ENCODE measurements around the gene ATP2A1.
"Not testable (repeated sequence)": the region's sequence is repeated elsewhere in the genome, so short reads cannot be mapped to it uniquely, and the experiment has no call there.

Gene ATP2A1

GRCh38 chr16:28912558-28912957, 34.3 kb downstream of the ATP2A1 start:
- no peak for DNase-seq

DNA sequence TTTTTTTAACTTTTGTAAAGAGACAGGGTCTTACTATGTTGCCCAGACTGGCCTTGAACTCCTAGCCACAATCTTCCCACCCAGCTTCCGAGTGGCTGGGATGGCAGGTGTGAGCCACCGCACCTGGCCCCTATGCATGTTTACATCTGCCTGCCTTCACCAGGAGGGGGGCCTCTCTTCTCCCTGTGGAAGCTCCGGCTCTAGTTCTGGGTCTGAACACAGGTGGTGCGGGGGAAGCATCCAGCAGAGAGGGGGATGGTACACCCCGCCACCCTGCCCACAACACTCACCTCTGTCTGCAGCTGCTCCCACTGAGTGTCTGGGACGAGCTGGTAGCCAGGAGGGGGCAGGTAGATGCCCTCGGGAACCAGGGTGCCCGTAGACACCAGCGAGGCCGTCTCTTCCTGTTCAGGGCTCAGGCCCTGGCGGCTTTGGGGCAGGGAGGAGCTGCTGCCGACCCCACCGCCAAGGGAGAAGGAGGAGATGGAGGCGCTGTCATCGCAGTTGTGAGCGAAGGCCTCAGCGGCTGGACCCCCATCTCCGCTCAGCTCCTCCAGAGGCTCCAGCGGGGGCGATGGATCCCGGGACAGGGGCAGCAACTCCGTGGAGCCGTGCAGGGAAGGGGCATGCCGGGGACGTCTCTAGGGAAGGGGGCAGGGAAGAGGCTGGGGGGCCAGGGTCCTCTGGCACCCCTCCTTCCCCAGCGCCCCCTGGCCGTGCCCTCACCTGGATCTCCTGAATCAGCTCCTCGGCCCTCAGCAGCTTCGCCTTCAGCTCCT, 35.8 kb downstream of the ATP2A1 start:
- DNase-seq: no peak

DNA sequence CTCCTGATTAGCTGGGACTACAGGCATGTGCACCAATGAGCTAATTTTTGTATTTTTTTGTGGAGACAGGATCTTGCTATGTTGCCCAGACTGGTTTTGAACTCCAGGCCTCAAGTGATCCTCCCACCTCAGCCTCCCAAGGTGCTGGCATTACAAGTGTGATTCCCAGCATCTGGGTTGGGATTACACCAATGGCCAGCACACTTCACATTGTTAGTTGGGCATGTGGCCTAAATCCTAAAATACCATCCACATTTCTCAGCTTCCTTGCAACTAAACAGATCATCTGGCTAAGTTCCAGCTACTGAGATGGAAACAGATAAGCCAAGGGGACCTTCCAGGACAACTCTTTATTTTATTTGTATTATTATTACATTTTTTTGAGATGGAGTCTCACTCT, 36.9 kb downstream of the ATP2A1 start:
- DNase-seq: no peak

- no peak for DNase-seq
Measured at GRCh38 chr16:28917095-28917494, 38.8 kb downstream of the ATP2A1 start.

DNA sequence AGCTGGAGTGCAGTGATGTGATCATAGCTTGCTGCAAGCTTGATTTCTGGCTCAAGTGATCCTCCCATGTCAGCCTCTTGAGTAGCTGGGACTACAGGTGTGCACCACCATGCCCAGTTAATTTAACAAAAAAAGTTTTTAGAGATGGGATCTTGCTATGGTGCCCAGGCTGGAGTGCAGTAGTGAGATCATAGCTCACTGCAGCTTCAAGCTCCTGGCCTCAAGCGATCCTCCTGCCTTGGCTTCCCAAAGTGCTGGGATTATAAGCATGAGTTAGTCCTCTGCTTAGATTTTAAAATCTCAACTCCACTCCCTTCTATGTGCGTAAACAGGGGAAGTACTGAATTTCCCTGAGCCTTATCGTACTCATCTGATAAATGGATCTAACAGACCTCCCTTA, 40.4 kb downstream of the ATP2A1 start:
- no peak for DNase-seq

DNA sequence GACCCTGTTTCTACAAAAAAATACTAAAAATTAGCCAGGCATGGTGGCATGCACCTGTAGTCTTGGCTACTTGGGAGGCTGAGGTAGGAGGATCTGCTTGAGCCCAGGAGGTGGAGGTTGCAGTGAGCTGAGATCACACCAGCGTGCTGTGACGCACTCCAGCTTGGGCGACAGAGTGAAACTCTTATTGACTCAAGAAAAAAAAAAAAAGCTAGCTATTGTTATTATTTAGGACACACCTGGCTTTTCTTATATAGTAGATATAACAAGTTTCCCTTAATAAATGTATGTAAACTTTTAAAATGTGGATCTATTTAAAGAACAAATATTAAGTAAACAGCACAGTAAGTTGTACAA, 44.9 kb downstream of the ATP2A1 start:
- DNase-seq: no peak

DNA sequence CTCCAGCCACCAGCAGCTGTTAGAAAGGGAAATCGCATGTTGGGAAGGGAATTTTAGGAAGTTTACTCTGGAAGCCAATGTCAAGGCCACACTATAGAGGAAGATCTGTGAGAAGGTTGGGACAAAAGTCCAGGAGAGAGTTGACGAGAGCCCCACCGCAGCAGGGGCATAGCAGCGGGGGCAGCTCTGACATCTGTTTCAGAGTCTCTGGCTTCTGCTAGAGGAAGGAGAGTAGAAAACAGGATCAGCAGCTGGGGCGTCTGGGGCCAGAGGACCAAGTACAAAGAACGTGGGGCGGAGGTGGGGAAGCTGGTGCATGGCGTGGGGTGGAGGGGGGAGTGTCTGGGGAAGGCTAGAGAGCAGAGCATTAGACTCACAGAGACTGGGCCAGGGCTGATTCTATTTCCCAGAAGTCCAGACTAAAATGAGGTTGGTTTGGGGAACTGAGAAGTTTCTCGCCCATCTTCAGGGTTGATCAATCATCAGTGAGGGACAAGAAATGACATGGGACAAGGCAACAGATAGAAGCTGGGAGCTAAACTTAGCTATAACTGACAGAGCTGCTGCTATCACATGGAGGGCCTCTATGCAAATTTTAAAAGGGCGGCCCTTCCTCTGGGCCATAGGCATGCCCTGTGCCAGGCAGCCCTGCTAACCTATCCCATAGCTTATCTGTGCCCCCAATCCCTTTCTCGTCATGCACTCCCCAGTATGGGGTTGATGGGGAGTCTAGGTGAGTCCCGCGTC, 45.5 kb downstream of the ATP2A1 start:
- no peak for DNase-seq

DNA sequence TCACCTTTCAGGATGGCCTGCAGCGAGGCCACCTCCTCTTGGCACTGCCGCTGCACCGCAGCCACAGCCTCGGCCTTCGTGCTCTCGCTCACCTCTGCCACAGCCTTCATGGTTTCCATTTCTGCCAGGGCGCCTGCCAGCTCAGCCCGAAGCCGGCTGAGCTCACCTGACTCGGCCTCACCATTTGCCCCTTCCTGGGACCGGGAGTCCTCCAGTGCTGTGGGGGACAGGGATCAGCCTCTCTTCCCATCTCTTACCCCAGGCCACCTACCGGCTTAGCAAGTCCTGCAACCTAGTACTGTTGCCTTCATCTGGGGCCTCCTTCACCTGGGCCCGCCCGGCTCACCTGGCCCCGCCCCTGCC, 46.1 kb downstream of the ATP2A1 start:
- DNase-seq: no peak

GRCh38 chr16:28924762-28925385, 46.6 kb downstream of the ATP2A1 start, which contains the start of gene RABEP2:
Gene RABEP2, minus strand, starts transcription at chr16:28925238. Its CDS starts 75 bp downstream, at chr16:28925163.
- peak; percentile 86 to 92 (median 91) for DNase-seq

DNA sequence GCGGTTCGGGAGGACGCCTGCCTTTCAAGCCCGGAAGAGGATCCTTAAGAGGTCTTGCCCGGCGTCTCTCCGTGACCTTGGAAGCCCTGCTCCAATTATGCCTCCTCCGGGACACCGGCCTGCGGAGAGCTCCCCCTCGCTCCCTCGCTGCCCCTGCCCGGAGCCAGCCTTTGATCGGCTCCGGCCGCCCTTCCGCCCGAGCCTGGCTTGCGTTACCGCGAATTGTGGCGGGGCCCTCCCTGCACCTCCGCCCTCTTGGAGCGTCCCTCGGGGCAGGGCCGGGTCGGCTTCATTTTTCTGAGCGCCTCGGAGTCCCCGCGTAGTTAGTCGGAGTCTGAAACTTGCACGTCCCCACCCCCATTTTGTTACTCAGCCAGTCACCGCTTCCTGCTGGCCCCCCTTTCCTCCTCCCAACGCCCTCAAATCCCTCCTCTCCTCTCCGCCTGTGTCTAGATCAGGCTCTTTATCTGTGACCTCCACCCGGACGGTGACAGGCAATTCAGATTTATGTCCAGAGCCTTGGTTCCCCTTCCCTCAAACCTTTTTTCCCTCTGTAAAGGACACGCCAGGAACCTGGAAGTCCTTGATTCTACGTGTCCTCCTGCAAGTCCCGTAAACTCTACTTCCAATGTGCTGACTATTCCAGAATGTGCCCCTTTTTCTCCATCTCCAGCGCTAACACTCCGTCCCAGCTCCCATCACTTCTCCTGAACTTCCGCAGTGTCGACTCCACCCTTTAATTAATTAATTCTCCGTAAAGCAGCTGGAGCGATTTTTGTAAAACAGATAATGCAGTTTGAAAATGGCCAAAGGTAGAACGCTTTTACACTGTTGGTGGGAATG, 47.3 kb downstream of the ATP2A1 start:
- peak; percentile 54 to 80 (median 71) for DNase-seq

GRCh38 chr16:28926284-28926683, 48.0 kb downstream of the ATP2A1 start:
- not testable (repeated sequence) for DNase-seq

DNA sequence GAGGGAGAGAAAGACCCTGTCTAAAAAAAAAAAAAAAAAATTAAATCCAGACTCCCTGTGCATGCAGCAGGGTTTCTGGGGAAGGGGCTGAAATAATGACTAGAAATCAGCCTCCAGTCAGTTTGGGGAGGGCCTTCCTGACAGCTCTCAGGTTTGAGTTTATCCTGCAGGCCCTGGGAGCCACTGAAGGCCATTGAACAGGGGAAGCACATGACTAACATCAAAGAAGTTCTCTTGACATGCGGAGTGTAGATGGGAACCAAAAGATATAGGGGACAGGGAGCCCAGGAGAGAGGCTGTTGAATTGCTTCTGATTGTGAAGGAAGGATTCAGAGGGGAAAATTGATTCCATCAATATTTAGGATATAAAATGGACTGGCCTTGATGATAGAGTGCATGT, 49.5 kb downstream of the ATP2A1 start:
- no peak for DNase-seq

- no peak for DNase-seq
Measured at GRCh38 chr16:28930203-28930602, 51.9 kb downstream of the ATP2A1 start.

- DNase-seq: no peak
Measured at GRCh38 chr16:28930652-28931051, 52.4 kb downstream of the ATP2A1 start.

- no peak for DNase-seq
Measured at GRCh38 chr16:28931801-28932225, 53.5 kb downstream of the ATP2A1 start, which contains the start of gene CD19. Gene CD19, plus strand, starts transcription at chr16:28931971. Its CDS starts 30 bp downstream, at chr16:28932001.

- DNase-seq: no peak
Measured at GRCh38 chr16:28932339-28933141, 54.3 kb downstream of the ATP2A1 start.

GRCh38 chr16:28933171-28933570, 54.9 kb downstream of the ATP2A1 start:
- DNase-seq: no peak

- no peak for DNase-seq
Measured at GRCh38 chr16:28935346-28935745, 57.1 kb downstream of the ATP2A1 start.

GRCh38 chr16:28935924-28936783, 57.9 kb downstream of the ATP2A1 start:
- DNase-seq: peak; percentile 61 to 82 (median 77)

GRCh38 chr16:28936784-28937155, 58.5 kb downstream of the ATP2A1 start:
- no peak for DNase-seq
